Neuronal stem cell (in vitro differentiated cells): ENCODE results near the gene SRI.
"Not testable (repeated sequence)": the region's sequence is repeated elsewhere in the genome, so short reads cannot be mapped to it uniquely, and the experiment has no call there.

ENCODE experiments used
- DNase-seq: peaks from one replicate; pipeline ENCODE4 v3.0.0-alpha.2; 2013; ENCODE audit warnings: low spot score
- H2AFZ ChIP-seq: one replicate; pipeline ENCODE4 v1.6.1; 2013; ENCODE audit warnings: mild to moderate bottlenecking, low read length, inconsistent platforms
- H2AK5ac ChIP-seq: 2 replicates; pipeline ENCODE4 v1.6.1; 2013; ENCODE audit warnings: low read depth, mild to moderate bottlenecking, inconsistent platforms, low read length, moderate library complexity, mixed read lengths
- H2BK120ac ChIP-seq: 2 replicates; pipeline ENCODE4 v1.6.1; 2013; ENCODE audit warnings: low read depth, mild to moderate bottlenecking, inconsistent platforms, low read length, moderate library complexity, mixed read lengths
- H2BK12ac ChIP-seq: one replicate; pipeline ENCODE4 v1.6.1; 2013; ENCODE audit warnings: low read length, inconsistent platforms
- H2BK15ac ChIP-seq: 2 replicates; pipeline ENCODE4 v1.6.1; 2013; ENCODE audit warnings: mild to moderate bottlenecking, low read length, inconsistent platforms, mixed read lengths
- H2BK5ac ChIP-seq: one replicate; pipeline ENCODE4 v1.6.1; 2013; ENCODE audit warnings: inconsistent platforms, mild to moderate bottlenecking, low read length, moderate library complexity
- H3K14ac ChIP-seq: one replicate; pipeline ENCODE4 v1.6.1; 2013; ENCODE audit warnings: low read length, inconsistent platforms
- H3K18ac ChIP-seq: 2 replicates; pipeline ENCODE4 v1.6.1; 2013; ENCODE audit warnings: low read length, inconsistent platforms
- H3K23ac ChIP-seq: 2 replicates; pipeline ENCODE4 v1.6.1; 2013; ENCODE audit warnings: low read depth, mild to moderate bottlenecking, mixed read lengths, low read length, inconsistent platforms; ENCODE audit not compliant: poor library complexity
- H3K27ac ChIP-seq: replicated peaks from 3 replicates; pipeline ENCODE4 v1.5.1; 2013; ENCODE audit warnings: low read length, inconsistent platforms
- H3K27me3 ChIP-seq, 3 experiments: 2 replicates each; pipeline ENCODE4 v1.6.1; 2013; ENCODE audit warnings: low read length in 3 of 3, mild to moderate bottlenecking in 2 of 3, inconsistent platforms in 1 of 3, low read depth in 1 of 3, mixed read lengths in 1 of 3, moderate library complexity in 1 of 3; ENCODE audit not compliant: control insufficient read depth in 3 of 3, insufficient read depth in 3 of 3
- H3K36me3 ChIP-seq, 2 donors: replicated peaks in 1 of 2; 2 replicates each; pipeline ENCODE4 v1.6.1; 2013; ENCODE audit warnings: low read length in 2 of 2; ENCODE audit not compliant: control insufficient read depth in 2 of 2, insufficient read depth in 2 of 2
- H3K4ac ChIP-seq: 2 replicates; pipeline ENCODE4 v1.6.1; 2013; ENCODE audit warnings: inconsistent platforms, mild to moderate bottlenecking, low read length, moderate library complexity
- H3K4me1 ChIP-seq, 2 donors: 1 replicate in 1 of 2; 2 replicates in 1 of 2; pipeline ENCODE4 v1.6.1; 2013; ENCODE audit warnings: low read length in 2 of 2, low read depth in 1 of 2; ENCODE audit not compliant: control insufficient read depth in 2 of 2, insufficient read depth in 1 of 2
- H3K4me2 ChIP-seq: one replicate; pipeline ENCODE4 v1.6.1; 2013; ENCODE audit warnings: mild to moderate bottlenecking, low read length, inconsistent platforms; ENCODE audit not compliant: insufficient read depth, poor library complexity, severe bottlenecking
- H3K4me3 ChIP-seq, 2 donors: 2 replicates each; pipeline ENCODE4 v1.5.1; 2013; ENCODE audit warnings: low read length in 2 of 2, mild to moderate bottlenecking in 2 of 2, inconsistent platforms in 1 of 2, moderate library complexity in 1 of 2
- H3K79me1 ChIP-seq: one replicate; pipeline ENCODE4 v1.6.1; 2013; ENCODE audit warnings: low read depth, mild to moderate bottlenecking, inconsistent platforms, low read length, moderate library complexity
- H3K9ac ChIP-seq: one replicate; pipeline ENCODE4 v1.6.1; 2013; ENCODE audit warnings: mild to moderate bottlenecking, low read depth, low read length, inconsistent platforms; ENCODE audit not compliant: poor library complexity
- H3K9me3 ChIP-seq, 2 donors: replicated peaks in 1 of 2; 2 replicates each; pipeline versions ENCODE3 to v1.6.1; 2013; ENCODE audit warnings: low read length in 2 of 2, mild to moderate bottlenecking in 2 of 2, inconsistent platforms in 1 of 2, low read depth in 1 of 2, mixed read lengths in 1 of 2, moderate library complexity in 1 of 2; ENCODE audit not compliant: control insufficient read depth in 2 of 2, insufficient read depth in 1 of 2
- H4K8ac ChIP-seq: one replicate; pipeline ENCODE4 v1.6.1; 2013; ENCODE audit warnings: low read depth, mild to moderate bottlenecking, inconsistent platforms, low read length, moderate library complexity
- H4K91ac ChIP-seq: one replicate; pipeline ENCODE4 v1.6.1; 2013; ENCODE audit warnings: low read length, low read depth, mild to moderate bottlenecking, inconsistent platforms; ENCODE audit not compliant: poor library complexity
- WGBS, 2 donors: extraction: QIAGEN DNeasy Blood & Tissue Kit; methylation state at CpG; one replicate each; pipeline ENCODE4 v1.1.7; 2013; ENCODE audit warnings: missing lambda C conversion rate in 2 of 2, mixed read lengths in 1 of 2; ENCODE audit not compliant: insufficient read length in 2 of 2, insufficient replicate concordance in 1 of 2; ENCODE audit errors: extremely low coverage in 2 of 2; 5-methylcytosine and 5-hydroxymethylcytosine counted together

SRI gene

DNA sequence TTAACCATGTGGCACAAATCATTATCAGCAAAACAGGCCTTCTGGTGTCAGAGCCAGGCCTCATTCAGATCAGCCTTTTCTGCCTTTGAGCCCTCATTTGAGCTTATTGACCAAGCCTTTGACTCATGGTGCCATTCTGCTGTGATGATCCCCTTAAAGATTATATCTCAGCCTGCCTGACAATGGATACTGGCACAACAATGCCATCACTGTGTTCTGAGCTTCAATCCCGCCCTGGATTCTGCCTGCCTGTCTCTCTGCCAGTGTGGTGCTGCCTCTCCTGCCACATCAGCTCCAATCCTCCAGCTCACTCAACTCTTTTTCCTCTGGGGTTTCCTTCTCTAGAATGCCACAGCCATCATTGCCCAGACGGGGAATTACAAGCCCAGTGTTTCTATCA is 52.6 kb downstream of the SRI start:
- Histone ChIP-seq H3K4me1 (peaks cover 0 to 1% of the 10 kb centered on the region in 2 donors), H2AFZ (no peak overlapping the region), H3K36me3 (no peaks in the 10 kb centered on the region), H2BK120ac (no peak overlapping the region), H2BK5ac (no peak overlapping the region), H2BK15ac (no peak overlapping the region), H3K27ac (no peak overlapping the region), H4K91ac (no peak overlapping the region), H4K8ac (no peak overlapping the region), H3K23ac (no peak overlapping the region), H3K9ac (peak overlapping the region; percentile 46), H2AK5ac (no peak overlapping the region), H3K9me3 (no peaks in the 10 kb centered on the region), H3K4ac (no peak overlapping the region), H3K14ac (no peak overlapping the region), H3K27me3 (no peaks in the 10 kb centered on the region), H3K4me2 (no peak overlapping the region), H3K79me1 (no peaks in the 10 kb centered on the region), H3K4me3 (no peak overlapping the region), H2BK12ac (no peak overlapping the region), H3K18ac (no peak overlapping the region)
- WGBS, 2 donors, result no CpG with 5 or more reads among the region's 2 CpGs
- DNase-seq, result no peak

DNA sequence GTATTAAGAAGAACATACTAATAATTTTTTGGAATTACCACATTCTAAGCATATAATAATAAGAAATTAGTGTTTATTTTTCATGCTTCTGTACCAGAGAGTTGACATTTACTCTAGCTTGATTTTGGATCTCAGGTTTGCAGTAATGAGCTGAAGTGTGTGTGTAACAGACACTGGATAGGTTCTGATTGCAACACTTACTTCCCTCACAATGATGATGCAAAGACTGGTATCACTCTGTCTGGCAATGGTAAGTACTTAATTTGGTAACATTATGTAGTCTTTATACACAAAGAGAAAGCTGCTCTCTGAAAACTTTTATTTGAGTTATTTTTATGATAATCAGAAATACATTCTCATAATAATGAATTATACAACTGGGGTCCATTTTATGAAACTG is 54.1 kb downstream of the SRI start:
- Histone ChIP-seq H4K91ac (no peak overlapping the region), H3K18ac (no peak overlapping the region), H2AFZ (no peak overlapping the region), H2BK5ac (no peak overlapping the region), H3K4me2 (no peak overlapping the region), H2AK5ac (no peak overlapping the region), H3K9ac (no peak overlapping the region), H4K8ac (no peak overlapping the region), H3K79me1 (no peaks in the 10 kb centered on the region), H3K14ac (no peak overlapping the region), H2BK120ac (no peak overlapping the region), H3K4me3 (no peak overlapping the region), H3K23ac (no peak overlapping the region), H2BK15ac (no peak overlapping the region), H3K9me3 (no peaks in the 10 kb centered on the region), H3K4ac (no peak overlapping the region), H3K4me1 (peaks cover 0 to 1% of the 10 kb centered on the region in 2 donors), H3K27ac (no peak overlapping the region), H3K36me3 (no peaks in the 10 kb centered on the region), H2BK12ac (no peak overlapping the region), H3K27me3 (no peaks in the 10 kb centered on the region)
- no peak for DNase-seq

DNA sequence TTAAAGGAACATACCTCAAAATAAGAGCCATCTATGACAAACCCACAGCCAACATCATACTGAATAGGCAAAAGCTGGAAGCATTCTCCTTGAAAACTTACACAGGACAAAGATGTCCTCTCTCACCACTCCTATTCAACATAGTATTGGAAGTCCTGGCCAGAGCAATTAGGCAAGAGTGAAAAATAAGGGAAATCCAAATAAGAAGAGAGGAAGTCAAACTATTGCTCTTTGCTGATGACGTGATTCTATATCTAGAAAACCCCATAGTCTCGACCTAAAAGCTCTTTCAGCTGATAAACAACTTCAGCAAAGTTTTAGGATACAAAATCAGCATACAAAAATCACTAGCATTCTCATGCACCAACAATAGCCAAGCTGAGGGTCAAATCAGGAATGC is 60.1 kb downstream of the SRI start:
- H2AK5ac ChIP-seq, H3K23ac ChIP-seq, H2BK120ac ChIP-seq, H2BK15ac ChIP-seq, H3K9ac ChIP-seq, H3K14ac ChIP-seq, H2BK5ac ChIP-seq, H2BK12ac ChIP-seq, H3K27ac ChIP-seq, H2AFZ ChIP-seq, H3K36me3 ChIP-seq, H3K4me2 ChIP-seq, H3K4me1 ChIP-seq, H3K79me1 ChIP-seq, H4K8ac ChIP-seq, DNase-seq, H4K91ac ChIP-seq, H3K4ac ChIP-seq, H3K27me3 ChIP-seq, H3K4me3 ChIP-seq, H3K18ac ChIP-seq: not testable (repeated sequence)
- WGBS, 2 donors, result no CpG with 5 or more reads among the region's 2 CpGs
- H3K9me3 ChIP-seq, result peaks cover 0 to 20% of the 10 kb centered on the region in 2 donors

DNA sequence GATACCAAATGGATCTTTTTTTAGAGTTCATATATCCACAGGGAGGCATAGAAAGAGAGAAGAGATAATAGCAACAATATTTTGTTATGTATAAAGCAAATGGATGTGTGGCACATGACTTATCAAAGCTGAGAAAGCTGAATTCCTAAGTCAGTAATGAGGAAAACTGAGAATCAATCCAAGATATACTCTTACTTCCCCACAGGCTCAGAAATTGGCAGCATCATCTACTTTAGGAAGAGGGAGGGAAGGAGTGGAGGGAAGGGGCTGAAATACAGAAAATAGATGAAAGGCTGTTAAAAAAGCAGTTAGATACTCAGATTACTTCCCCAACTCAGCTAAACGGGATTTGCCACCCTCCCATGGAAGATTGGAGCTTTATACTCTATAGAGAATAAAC is 63.5 kb downstream of the SRI start:
- Histone ChIP-seq H3K4ac (no peak overlapping the region), H4K8ac (no peak overlapping the region), H2AFZ (no peak overlapping the region), H3K36me3 (peaks cover 0 to 2% of the 10 kb centered on the region in 2 donors), H2BK15ac (no peak overlapping the region), H3K14ac (no peak overlapping the region), H3K9ac (no peak overlapping the region), H3K27me3 (no peaks in the 10 kb centered on the region), H3K23ac (no peak overlapping the region), H3K27ac (no peak overlapping the region), H2AK5ac (no peak overlapping the region), H3K4me2 (no peak overlapping the region), H3K4me1 (peaks cover 0 to 7% of the 10 kb centered on the region in 2 donors), H3K9me3 (peaks cover 0 to 20% of the 10 kb centered on the region in 2 donors), H3K18ac (no peak overlapping the region), H2BK12ac (no peak overlapping the region), H2BK120ac (no peak overlapping the region), H4K91ac (no peak overlapping the region), H3K79me1 (no peaks in the 10 kb centered on the region), H2BK5ac (no peak overlapping the region), H3K4me3 (no peak overlapping the region)
- WGBS, 2 donors, result no CpG with 5 or more reads among the region's 1 CpG
- DNase-seq, result no peak
